Testis (tissue), 2 donors: ENCODE measurements around the gene TMEM267.

ENCODE experiments used
- POLR2A ChIP-seq: fragments of 450-650 bp; IDR thresholded peaks from one replicate; pipeline ENCODE4 v1.6.1; 2017; ENCODE audit warnings: antibody characterized with exemption, mild to moderate bottlenecking, moderate library complexity
- TF ChIP-seq, protein P1 (sequence below), 3 experiments: fragments of 450-650 bp in 2 of 3; fragments of 200-600 bp in 1 of 3; sonication (generic) in 1 of 3; IDR thresholded peaks; one replicate each; pipeline ENCODE4 v1.5.1; 2016 to 2019; ENCODE audit warnings: antibody characterized with exemption in 3 of 3, mild to moderate bottlenecking in 2 of 3, moderate library complexity in 1 of 3

- TF ChIP-seq, protein P1, sequence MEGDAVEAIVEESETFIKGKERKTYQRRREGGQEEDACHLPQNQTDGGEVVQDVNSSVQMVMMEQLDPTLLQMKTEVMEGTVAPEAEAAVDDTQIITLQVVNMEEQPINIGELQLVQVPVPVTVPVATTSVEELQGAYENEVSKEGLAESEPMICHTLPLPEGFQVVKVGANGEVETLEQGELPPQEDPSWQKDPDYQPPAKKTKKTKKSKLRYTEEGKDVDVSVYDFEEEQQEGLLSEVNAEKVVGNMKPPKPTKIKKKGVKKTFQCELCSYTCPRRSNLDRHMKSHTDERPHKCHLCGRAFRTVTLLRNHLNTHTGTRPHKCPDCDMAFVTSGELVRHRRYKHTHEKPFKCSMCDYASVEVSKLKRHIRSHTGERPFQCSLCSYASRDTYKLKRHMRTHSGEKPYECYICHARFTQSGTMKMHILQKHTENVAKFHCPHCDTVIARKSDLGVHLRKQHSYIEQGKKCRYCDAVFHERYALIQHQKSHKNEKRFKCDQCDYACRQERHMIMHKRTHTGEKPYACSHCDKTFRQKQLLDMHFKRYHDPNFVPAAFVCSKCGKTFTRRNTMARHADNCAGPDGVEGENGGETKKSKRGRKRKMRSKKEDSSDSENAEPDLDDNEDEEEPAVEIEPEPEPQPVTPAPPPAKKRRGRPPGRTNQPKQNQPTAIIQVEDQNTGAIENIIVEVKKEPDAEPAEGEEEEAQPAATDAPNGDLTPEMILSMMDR (IDR thresholded peaks at IDR 0.05) = no peak
- TF ChIP-seq POLR2A = no peak
Observed at GRCh38 chr5:43433382-43433781, 50.3 kb downstream of the TMEM267 start.
